OCI-LY1 (cell line): ENCODE results near the gene LRMDA.

Experiments
- CTCF ChIP-seq: fragments of 200-600 bp; sonication (generic), shearing (Covaris generic); IDR thresholded peaks from 2 replicates; pipeline ENCODE4 v1.5.1; 2017; ENCODE audit warnings: mild to moderate bottlenecking, antibody characterized with exemption, low read length, moderate library complexity, mixed read lengths
- EZH2 ChIP-seq: fragments of 200-600 bp; sonication (generic), shearing (Covaris generic); IDR thresholded peaks from 2 replicates; pipeline ENCODE4 v1.8.0; 2017; ENCODE audit warnings: borderline replicate concordance, mixed run types, mild to moderate bottlenecking, antibody characterized with exemption, low read length, moderate library complexity, mixed read lengths

- no peak for TF ChIP-seq CTCF
- no peak for TF ChIP-seq EZH2
Measured at GRCh38 chr10:76055963-76056362, 624.5 kb downstream of the LRMDA start.
